Spleen (tissue), 11 donors: ENCODE results near the gene ABCC8. TPM values are rescaled to one million over a fixed set of nuclear protein-coding genes. Genes with fewer than 3 reads are reported as not detected.
A peak's percentile ranks its signal among the peaks of the same experiment; 100 is the strongest.

Source experiments
- DNase-seq: peaks from one replicate; pipeline ENCODE4 v3.0.0-alpha.2; 2020
- H3K27ac ChIP-seq, 8 donors: fragments of 200-600 bp; sonication (generic) in 7 of 8; 1 replicate in 4 of 8; 2 replicates in 4 of 8; pipeline versions ENCODE4 v1.5.0 to v1.8.0; 2016 to 2021; ENCODE audit warnings: inconsistent platforms in 4 of 8, mild to moderate bottlenecking in 4 of 8, moderate library complexity in 1 of 8
- H3K27me3 ChIP-seq, 7 donors: fragments of 200-600 bp; sonication (generic) in 6 of 7; replicated peaks in 1 of 7; 1 replicate in 4 of 7; 2 replicates in 3 of 7; pipeline versions ENCODE4 v1.5.0 to v1.8.0; 2016 to 2021; ENCODE audit warnings: inconsistent platforms in 3 of 7, mild to moderate bottlenecking in 1 of 7
- H3K36me3 ChIP-seq, 6 donors: fragments of 200-600 bp; sonication (generic) in 5 of 6; 1 replicate in 4 of 6; 2 replicates in 2 of 6; pipeline versions ENCODE4 v1.5.0 to v1.8.0; 2016 to 2021; ENCODE audit warnings: inconsistent platforms in 2 of 6
- H3K4me1 ChIP-seq, 6 donors: fragments of 200-600 bp; sonication (generic) in 5 of 6; 1 replicate in 3 of 6; 2 replicates in 3 of 6; pipeline versions ENCODE4 v1.5.0 to v1.8.0; 2016 to 2021; ENCODE audit warnings: inconsistent platforms in 3 of 6
- H3K4me3 ChIP-seq, 8 donors: fragments of 200-600 bp; sonication (generic) in 7 of 8; 1 replicate in 4 of 8; 2 replicates in 4 of 8; pipeline versions ENCODE4 v1.5.0 to v1.8.0; 2016 to 2021; ENCODE audit warnings: inconsistent platforms in 4 of 8, mild to moderate bottlenecking in 4 of 8, moderate library complexity in 2 of 8
- H3K9me3 ChIP-seq, 8 donors: fragments of 200-600 bp; sonication (generic) in 7 of 8; 1 replicate in 4 of 8; 2 replicates in 4 of 8; pipeline versions ENCODE4 v1.5.0 to v1.8.0; 2016 to 2021; ENCODE audit warnings: inconsistent platforms in 4 of 8
- POLR2A ChIP-seq, 3 donors: fragments of 450-650 bp; IDR thresholded peaks; one replicate each; pipeline ENCODE4 v1.5.1; 2017; ENCODE audit warnings: antibody characterized with exemption in 3 of 3, mild to moderate bottlenecking in 1 of 3
- POLR2AphosphoS5 ChIP-seq, 3 donors: sonication (generic); formaldehyde crosslinking; IDR thresholded peaks; one replicate each; pipeline ENCODE4 v1.5.1; 2017; ENCODE audit warnings: antibody characterized with exemption in 3 of 3
- whole genome bisulfite sequencing, 5 donors: extraction: QIAGEN DNeasy Blood & Tissue Kit in 3 of 5; methylation state at CpG; one replicate each; pipeline versions ENCODE4 v1.1.5 to v1.1.7; 2013 to 2018; 5-methylcytosine and 5-hydroxymethylcytosine counted together
- intact Hi-C: fragments of 100-400 bp; cut with DNase I; formaldehyde crosslinking; loops from one replicate; pipeline ENCODE4 v1.15.0; 2023; ENCODE audit warnings: low total_unique reads
- polyA plus RNA-seq, 3 donors: library from polyadenylated mRNA; stranded (reverse); fragments of 200-250 nt; gene quantifications; one replicate each; pipeline ENCODE4 v1.2.1, GENCODE V29; 2013
- total RNA-seq, 7 donors: library from RNA; depleted of rRNA in 3 of 7; stranded (reverse); fragments of >200 nt in 3 of 7; fragmentation: NEBNext Ultra II Directional in 4 of 7; extraction: Animal tissue kit (Norgen Biotek cat#: 25700) in 4 of 7; gene quantifications; one replicate each; pipeline versions ENCODE4 v1.1.0 to v1.2.1, GENCODE V29; 2016 to 2021
- TF ChIP-seq, protein P1 (sequence below), 11 experiments: fragments of 200-600 bp in 7 of 11; fragments of 450-650 bp in 4 of 11; sonication (generic) in 4 of 11; IDR thresholded peaks in 8 of 11; conservative IDR thresholded peaks in 3 of 11; 1 replicate in 7 of 11; 2 replicates in 4 of 11; pipeline versions ENCODE4 v1.4.0 to v1.8.0; 2016 to 2021; ENCODE audit warnings: antibody characterized with exemption in 11 of 11, inconsistent platforms in 4 of 11, mild to moderate bottlenecking in 1 of 11
- donor health status: healthy with polysubstance abuse.
- donor health status: DM: no; HTN: no; CAD: no; lungs with moderate emphysema.
- donor health status: DM: no; HTN: no; CAD: no.
- donor health status: Bipolar disorder and iron deficiency.
- donor health status: healthy.
- donor health status: DM: no; HTN: no; CAD: no.
- donor health status: DM: yes; HTN: yes; CAD: no.

Gene ABCC8
- total and polyA plus RNA-seq, 10 donors, result 0.26 to 1.3 (median 0.48) TPM; not detected in 2

DNA sequence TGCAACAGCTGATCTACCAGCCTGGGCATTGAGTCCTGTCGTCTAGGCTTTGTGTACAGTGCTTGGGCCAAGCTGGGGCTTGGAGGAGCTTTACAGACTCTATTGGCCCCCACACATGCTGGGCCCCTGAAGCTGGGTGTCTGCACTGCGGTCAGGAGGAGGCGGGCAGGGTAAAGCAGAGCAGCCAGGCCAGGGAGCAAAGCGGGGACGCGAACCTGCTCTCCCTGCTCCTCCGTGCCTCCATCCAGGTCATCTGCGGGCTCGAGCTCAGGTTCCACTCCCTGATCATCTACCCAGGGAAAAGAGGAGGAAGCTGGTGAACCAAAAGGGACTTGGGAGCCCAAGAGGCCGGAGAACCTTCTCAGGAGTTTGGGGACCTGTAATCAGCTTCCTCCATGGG is 40.5 kb upstream of the ABCC8 start:
- H3K27ac ChIP-seq, result no peak overlapping the region

DNA sequence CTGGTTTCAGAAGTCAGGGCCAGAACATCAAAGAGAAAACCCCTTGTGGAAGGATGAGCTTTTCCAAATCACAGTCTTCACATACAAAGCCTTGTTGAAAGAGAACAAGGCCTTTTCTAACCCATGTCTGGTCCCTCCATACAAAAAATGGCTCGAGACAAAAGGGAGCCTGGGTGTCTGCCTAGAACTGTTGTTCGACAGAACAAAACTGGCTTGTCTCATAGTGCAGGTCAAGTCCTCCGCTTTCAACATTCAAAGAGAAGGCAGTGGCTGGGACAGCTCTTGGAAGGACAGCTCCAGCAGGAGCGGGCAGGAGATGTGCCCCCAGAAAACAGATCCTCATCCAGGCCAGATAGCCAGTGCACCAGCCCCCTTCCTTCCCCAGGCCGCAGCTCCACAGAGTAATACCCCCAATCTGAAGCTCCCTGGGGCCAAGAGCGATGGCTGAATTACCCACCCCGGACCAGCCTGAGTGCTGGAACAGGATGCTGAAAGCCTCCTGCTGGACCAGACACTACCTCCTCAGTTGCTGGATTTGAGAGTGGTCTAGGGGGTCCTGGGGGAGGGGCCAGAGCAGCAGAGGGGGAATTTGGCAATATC is 40.0 kb upstream of the ABCC8 start:
- peaks cover 0 to 14% (median 0%) of the 10 kb centered on the region in 7 donors for H3K27me3 ChIP-seq
- no peaks in the 10 kb centered on the region for H3K9me3 ChIP-seq
- H3K4me3 ChIP-seq, result no peak overlapping the region
- WGBS, 5 donors, result 84 to 93% (median 90%) methylated on average over 7 of the region's 7 CpGs
- DNase-seq, result no peak
- no peak overlapping the region for H3K27ac ChIP-seq
- TF ChIP-seq, protein P1, sequence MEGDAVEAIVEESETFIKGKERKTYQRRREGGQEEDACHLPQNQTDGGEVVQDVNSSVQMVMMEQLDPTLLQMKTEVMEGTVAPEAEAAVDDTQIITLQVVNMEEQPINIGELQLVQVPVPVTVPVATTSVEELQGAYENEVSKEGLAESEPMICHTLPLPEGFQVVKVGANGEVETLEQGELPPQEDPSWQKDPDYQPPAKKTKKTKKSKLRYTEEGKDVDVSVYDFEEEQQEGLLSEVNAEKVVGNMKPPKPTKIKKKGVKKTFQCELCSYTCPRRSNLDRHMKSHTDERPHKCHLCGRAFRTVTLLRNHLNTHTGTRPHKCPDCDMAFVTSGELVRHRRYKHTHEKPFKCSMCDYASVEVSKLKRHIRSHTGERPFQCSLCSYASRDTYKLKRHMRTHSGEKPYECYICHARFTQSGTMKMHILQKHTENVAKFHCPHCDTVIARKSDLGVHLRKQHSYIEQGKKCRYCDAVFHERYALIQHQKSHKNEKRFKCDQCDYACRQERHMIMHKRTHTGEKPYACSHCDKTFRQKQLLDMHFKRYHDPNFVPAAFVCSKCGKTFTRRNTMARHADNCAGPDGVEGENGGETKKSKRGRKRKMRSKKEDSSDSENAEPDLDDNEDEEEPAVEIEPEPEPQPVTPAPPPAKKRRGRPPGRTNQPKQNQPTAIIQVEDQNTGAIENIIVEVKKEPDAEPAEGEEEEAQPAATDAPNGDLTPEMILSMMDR (IDR thresholded peaks at IDR 0.05 in 8 of 11, conservative IDR thresholded peaks at IDR 0.05 in 3 of 11), result no peak
- no peak for TF ChIP-seq POLR2A (IDR thresholded peaks at IDR 0.05)
- TF ChIP-seq POLR2AphosphoS5 (IDR thresholded peaks at IDR 0.05), result no peak
- no peaks in the 10 kb centered on the region for H3K36me3 ChIP-seq
- intact Hi-C loops, result no loop called here
- peaks cover 0 to 12% (median 0%) of the 10 kb centered on the region in 6 donors for H3K4me1 ChIP-seq

More for the DNA sequence above, 40.5 kb upstream of the ABCC8 start:
- no peak for DNase-seq
- Histone ChIP-seq H3K4me1 (peaks cover 0 to 12% (median 0%) of the 10 kb centered on the region in 6 donors), H3K9me3 (no peaks in the 10 kb centered on the region), H3K4me3 (no peak overlapping the region), H3K36me3 (no peaks in the 10 kb centered on the region), H3K27me3 (peaks cover 0 to 14% (median 0%) of the 10 kb centered on the region in 7 donors)
- WGBS, 5 donors, result 80 to 93% (median 91%) methylated on average over 9 to 10 of the region's 10 CpGs
- TF ChIP-seq POLR2A (IDR thresholded peaks at IDR 0.05) (no peak), POLR2AphosphoS5 (IDR thresholded peaks at IDR 0.05) (no peak)
- TF ChIP-seq, protein P1 (IDR thresholded peaks at IDR 0.05 in 8 of 11, conservative IDR thresholded peaks at IDR 0.05 in 3 of 11), result no peak
- intact Hi-C loops, result no loop called here

DNA sequence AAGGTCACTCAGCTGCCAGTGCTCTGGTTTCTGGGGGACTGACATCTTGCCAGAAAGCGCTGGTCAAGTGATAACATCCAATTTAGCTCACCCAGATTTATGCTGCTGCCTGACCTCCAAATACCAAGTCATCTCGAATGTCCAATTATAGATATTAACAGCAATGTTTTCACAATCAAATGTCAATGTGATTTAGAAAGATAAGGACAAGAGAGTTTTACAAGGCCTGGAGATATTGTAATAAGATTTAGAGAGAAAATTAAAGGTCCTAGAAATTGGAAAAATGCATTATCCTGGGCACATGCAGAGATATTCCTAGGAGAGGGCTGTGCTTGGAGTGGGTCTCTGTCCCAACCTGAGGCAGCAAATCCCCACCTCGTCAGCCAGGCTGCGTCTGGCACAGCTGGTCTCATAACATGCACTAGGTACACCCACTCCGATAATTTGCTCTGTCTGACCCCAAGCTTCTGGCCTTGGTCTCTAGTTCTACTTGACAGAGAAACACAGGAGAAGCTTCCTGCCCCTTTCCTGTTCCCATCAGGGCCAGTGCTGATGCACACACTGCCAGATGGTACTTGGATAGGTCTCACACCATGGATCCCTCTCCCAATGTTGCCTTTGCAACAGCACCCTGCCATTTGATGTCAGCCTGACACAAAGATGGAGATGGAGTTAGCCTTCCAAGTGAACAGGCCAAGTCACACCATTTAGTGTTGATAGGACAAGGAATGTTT is 39.0 kb upstream of the ABCC8 start:
- no peaks in the 10 kb centered on the region for H3K9me3 ChIP-seq
- H3K36me3 ChIP-seq, result no peaks in the 10 kb centered on the region
- H3K4me3 ChIP-seq, result no peak overlapping the region
- peak overlapping the region in 6 of 8 donors; percentile 5 to 66 (median 22) for H3K27ac ChIP-seq
- intact Hi-C loops, result no loop called here
- TF ChIP-seq POLR2AphosphoS5 (IDR thresholded peaks at IDR 0.05) (peak in 2 of 3 donors; percentile 35 to 57), POLR2A (IDR thresholded peaks at IDR 0.05) (no peak)
- 48 to 74% (median 63%) methylated on average over 5 of the region's 5 CpGs for WGBS, 5 donors
- H3K4me1 ChIP-seq, result peaks cover 0 to 12% (median 0%) of the 10 kb centered on the region in 6 donors
- H3K27me3 ChIP-seq, result peaks cover 0 to 14% (median 0%) of the 10 kb centered on the region in 7 donors
- DNase-seq, result no peak

DNA sequence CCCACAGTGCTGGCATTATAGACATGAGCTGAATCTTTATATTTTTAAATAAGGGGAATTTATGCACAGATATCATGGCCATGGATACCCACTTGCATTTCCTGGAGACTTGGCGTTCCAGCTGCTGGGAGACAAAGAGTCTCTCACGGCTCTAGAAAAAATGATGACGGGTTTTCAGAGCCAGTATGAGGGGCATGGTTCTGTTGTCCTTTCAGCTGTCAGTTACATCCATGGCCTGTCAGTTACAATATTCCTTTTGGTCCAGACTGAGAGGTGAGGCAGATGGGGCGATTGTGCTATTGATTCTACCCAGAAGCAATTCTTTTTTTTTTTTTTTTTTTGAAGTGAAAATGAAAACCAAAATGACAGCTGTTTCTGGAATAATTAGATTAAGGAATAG is 37.8 kb upstream of the ABCC8 start:
- Histone ChIP-seq H3K27me3 (peaks cover 0 to 18% (median 0%) of the 10 kb centered on the region in 7 donors), H3K9me3 (no peaks in the 10 kb centered on the region), H3K36me3 (no peaks in the 10 kb centered on the region), H3K4me3 (no peak overlapping the region), H3K4me1 (peaks cover 0 to 20% (median 0%) of the 10 kb centered on the region in 6 donors), H3K27ac (peak overlapping the region in 2 of 8 donors; percentile 5 to 66)
- 67 to 87% (median 72%) methylated on average over 4 of the region's 4 CpGs for WGBS, 5 donors
- no peak for DNase-seq
- TF ChIP-seq POLR2A (IDR thresholded peaks at IDR 0.05) (no peak), POLR2AphosphoS5 (IDR thresholded peaks at IDR 0.05) (no peak)
- intact Hi-C loops, result no loop called here

DNA sequence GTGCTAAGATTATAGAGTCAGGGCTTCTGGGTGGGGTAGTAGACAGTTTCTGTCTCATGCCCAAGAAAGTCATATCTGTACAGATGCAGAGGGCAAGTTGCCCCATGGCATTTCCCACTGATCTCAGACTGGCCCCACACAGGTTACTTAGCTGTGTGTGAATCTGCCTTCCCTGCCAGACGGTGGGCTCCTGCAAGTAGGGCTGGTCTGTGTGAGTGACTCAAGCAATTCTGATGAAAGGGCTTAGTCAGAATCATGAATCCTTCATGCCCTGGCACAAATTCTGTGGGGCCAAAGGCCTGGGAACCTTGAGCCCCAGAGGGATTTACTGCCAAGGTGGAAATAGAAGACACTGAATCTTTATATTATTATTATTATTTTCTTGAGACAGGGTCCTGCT is 37.2 kb upstream of the ABCC8 start:
- Histone ChIP-seq H3K36me3 (no peaks in the 10 kb centered on the region), H3K4me3 (no peak overlapping the region), H3K4me1 (peaks cover 0 to 26% (median 0%) of the 10 kb centered on the region in 6 donors), H3K27me3 (peaks cover 0 to 19% (median 0%) of the 10 kb centered on the region in 7 donors), H3K27ac (peak overlapping the region in 1 of 8 donors; percentile 66), H3K9me3 (no peaks in the 10 kb centered on the region)
- intact Hi-C loops, result no loop called here
- WGBS, 5 donors, result 45 to 90% (median 72%) methylated on average over 1 of the region's 1 CpG
- TF ChIP-seq POLR2AphosphoS5 (IDR thresholded peaks at IDR 0.05) (no peak), POLR2A (IDR thresholded peaks at IDR 0.05) (no peak)
- TF ChIP-seq, protein P1 (IDR thresholded peaks at IDR 0.05 in 8 of 11, conservative IDR thresholded peaks at IDR 0.05 in 3 of 11), result no peak
- DNase-seq, result no peak
